Breast epithelium (tissue), 3 donors: ENCODE data around the gene ZNF579.
"Not testable (repeated sequence)": the region's sequence is repeated elsewhere in the genome, so short reads cannot be mapped to it uniquely, and the experiment has no call there.

Experiments
- CTCF ChIP-seq, 3 donors: fragments of 450-650 bp; IDR thresholded peaks; one replicate each; pipeline ENCODE4 v1.5.1; 2016 to 2017; ENCODE audit warnings: antibody characterized with exemption in 3 of 3, mild to moderate bottlenecking in 3 of 3, moderate library complexity in 3 of 3
- POLR2AphosphoS5 ChIP-seq, 3 donors: sonication (generic); formaldehyde crosslinking; IDR thresholded peaks; one replicate each; pipeline ENCODE4 v1.6.1; 2017; ENCODE audit warnings: antibody characterized with exemption in 3 of 3

- TF ChIP-seq POLR2AphosphoS5, CTCF (IDR thresholded peaks at IDR 0.05): not testable (repeated sequence)
These were observed 6.7 kb downstream of the ZNF579 start for GRCh38 chr19:55573929-55574328.
